NK-92 (cell line): ENCODE data around the gene CLASP1.
"Not testable (repeated sequence)": the region's sequence is repeated elsewhere in the genome, so short reads cannot be mapped to it uniquely, and the experiment has no call there.

Experiments
- DNase-seq: peaks from one replicate; lab custom pipeline; 2025; ENCODE audit not compliant: unreplicated experiment; lab: John Stamatoyannopoulos, UW

The CLASP1 gene

DNA sequence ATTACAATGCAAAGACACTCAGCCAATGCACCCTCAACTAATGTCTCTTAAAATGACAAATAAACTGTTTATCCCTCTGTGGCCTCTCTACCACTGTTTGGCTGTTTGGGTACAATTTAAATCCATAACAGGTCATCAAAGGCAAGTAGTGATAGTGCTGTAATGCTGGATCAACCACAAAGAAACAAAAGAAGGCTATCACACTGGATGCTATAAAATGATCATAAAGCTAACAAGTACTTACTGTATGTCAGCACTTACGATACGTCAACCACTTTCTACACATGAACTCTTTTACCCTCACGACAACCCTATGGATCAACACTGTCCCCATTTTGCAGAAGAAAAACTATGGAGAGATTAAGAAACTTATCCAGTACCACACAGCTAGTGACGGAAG lies 64.5 kb downstream of the CLASP1 start:
- DNase-seq: no peak

DNA sequence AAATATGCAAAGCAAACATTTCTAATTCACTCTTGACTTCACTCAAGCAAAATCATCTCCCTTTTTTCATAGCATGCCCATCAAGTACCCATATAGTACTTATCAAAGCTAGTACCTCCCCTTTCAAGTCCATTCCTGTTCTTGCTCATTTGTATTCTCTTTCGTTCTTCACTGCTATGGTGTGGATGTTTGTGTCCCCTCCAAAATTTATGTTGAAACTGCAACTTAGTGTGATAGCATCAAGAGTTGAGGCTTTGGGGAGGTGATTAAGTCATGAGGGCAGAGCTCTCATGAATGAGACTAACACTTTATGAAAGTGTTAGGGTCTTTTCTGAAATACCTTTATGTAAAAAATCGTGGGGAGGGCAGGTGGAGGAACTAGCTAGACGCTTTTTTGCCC lies 65.7 kb downstream of the CLASP1 start:
- no peak for DNase-seq

DNA sequence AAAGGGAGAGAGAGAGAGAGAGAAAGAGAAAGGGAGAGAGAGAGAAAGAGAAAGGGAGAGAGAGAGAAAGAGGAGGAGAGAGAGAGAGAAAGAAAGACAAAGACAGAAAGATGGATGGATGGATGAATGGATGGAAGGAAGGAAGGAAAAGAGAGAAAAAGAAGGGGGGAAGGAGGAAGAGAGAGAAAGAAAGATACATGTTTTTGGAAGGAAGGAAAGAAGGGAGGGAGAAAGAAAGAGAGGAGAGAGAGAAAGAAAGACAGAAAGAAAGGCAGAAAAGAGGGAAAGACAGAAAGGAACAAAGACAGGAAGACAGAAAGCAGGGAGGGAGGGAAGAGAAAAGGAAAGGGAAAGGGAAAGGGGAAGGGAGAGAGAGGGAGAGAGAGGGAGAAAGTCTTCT lies 67.0 kb downstream of the CLASP1 start:
- no peak for DNase-seq

DNA sequence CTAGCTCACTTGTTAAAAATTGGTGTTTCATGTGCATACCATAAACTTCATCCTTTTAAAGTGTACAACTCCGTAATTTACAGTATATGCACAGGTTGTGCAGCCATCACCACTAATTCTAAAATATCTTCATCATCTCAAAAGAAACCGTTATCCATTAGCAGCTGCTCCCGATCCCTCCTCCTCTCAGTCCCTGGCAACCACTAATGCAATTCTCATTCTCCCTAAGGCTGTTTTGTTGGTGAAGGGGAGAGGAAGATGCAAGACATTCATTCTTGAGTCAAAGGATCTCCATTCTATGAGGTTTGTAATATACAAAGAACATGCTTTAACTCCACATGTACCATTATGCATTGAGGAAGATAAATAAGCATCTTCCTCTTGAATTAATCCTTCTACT lies 70.0 kb downstream of the CLASP1 start:
- no peak for DNase-seq

DNA sequence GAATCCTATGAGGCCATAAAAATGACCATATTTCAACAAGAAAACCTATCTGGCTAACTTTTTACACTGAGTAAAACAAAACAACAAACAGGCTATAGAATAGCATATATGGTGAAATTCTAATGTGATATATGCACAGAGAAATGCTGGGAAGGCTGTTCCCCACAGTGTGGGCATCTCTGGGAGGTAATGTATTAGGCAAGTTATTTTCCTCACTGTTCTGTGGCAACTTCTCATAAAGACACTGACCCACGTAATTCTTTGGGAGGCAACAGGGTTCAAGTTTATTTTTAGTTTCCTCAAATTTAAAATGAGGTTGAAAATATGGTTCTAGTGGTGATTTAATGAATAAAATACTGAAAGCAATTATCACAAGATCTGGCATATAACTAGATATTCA lies 71.9 kb downstream of the CLASP1 start:
- no peak for DNase-seq

DNA sequence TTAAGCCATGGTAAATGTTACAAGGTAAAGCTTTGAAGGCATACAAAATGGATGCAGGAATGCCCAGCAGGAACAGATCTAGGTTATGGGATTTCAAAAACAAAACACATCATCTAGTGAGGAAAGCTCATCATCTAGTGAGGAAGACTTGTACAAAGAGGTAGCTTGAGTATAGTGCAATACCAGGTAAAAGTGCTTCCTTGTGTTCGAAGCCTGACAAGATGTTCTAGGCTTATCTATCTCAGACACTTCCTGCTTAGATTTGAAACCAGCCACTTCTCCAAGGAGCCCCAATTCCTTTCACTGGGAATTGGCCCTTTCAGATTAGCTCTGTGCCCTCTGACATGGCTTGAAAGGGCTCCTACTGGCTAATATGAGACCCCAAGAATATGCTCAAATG lies 73.0 kb downstream of the CLASP1 start:
- no peak for DNase-seq

DNA sequence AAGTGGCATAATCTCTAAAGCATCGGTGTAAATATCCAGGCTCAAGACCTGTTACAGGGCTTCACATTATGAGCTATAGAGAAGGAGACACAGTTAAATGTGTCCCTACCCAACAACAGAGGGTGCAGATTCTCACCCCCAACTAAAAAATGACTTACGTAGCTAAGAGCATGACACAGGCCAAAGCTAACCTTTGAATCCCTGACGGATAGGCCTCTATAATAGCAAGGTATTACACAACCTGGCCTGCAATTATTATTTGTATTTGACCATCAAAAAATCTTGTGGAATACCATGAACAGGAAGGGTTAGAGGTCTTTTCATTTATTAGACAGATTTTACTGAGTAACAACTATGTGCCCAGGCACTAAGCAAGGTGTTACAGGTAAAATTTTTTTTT lies 73.5 kb downstream of the CLASP1 start:
- no peak for DNase-seq

GRCh38 chr2:121570667-121571055 lies 78.6 kb downstream of the CLASP1 start:
- no peak for DNase-seq

DNA sequence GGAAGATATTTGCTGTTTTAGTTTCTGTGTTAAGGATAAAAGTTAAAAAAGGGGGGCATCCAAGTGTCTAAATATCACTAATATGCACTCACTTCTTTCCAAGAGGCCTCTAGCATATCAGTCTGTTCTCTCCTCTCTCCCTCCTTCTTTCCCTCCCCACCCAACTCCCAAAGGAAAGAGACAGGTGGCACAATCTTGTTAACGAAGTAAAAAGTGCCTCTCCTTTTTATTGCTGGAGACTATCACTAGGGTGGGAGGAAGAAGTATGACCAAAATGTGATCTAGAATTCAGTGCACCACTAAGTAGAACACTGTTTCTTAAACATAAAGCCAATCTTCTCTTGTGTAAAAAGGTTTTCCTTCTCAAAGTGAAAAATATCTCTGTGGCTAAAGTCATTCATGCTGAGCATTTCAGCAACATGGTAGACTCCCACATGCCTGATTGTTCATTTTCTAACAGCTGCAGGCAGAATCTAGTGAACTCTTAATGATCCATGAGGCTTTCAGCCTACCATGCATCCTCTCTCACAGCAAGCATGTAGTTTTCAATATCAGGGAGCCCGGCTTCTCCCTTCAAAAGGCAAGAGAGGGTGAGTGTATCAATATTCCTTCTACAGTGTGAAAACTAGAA lies 79.1 kb downstream of the CLASP1 start:
- DNase-seq: no peak

DNA sequence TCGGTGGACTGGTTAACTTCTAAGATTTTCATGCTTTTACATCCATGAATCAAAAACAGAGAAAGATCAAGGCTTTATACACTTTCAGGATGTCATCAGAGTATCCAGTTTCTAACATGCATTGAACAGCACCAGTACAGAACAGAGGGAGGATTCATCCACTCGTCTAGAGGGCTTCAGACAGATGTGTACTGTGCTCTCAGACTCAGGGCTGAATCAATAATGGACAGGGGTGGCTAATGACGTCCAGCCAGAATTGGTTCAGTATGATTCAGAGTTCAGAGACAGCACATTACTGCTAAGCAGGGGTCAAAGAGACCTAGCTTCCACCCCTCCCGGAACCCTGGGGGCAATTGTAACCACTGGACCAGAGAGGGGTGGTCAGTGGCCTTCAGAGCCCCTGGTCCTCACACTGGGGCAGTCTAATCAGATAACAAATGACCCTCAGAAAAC lies 81.3 kb downstream of the CLASP1 start:
- DNase-seq: no peak

GRCh38 chr2:121567452-121567851 lies 81.8 kb downstream of the CLASP1 start:
- no peak for DNase-seq

DNA sequence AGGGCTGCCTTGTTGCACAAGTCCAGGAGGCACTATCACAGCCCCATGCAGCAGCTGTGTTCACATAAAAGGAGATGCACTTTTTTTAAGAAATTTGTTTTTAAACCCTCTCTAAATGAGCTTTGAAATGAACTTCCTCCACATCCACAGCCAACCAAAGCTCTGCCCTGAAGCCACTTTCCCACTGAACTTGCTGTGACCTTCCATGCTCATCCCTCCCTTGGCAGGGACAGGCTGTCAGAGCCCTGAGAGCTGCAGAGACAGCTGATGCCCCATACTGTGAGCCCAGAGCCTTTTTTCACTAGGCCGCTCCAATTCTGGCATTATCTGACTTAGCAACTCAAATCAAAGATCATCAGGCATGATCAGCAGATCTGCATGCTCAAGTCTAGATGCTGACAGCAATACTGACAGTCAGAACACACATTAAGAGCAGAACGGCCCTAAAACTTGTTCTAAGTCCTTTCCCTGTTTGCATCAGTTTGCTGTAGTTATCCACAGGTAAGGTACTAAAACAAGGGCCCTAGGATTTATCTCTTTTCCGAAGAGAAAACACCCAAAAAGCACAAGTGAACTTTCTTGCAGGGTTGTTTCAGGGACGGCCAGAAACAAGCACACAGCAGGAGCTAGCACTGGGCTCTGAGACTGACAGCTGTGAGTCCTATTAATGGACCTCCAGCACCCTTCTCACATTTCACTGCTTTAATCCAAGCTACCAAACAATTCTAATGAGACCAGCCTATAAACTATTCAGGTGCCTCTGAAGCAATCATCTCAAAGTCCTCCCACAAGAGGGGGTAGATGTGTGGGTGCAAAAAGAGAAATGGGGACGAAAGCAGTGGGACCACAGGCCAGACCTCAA lies 83.6 kb downstream of the CLASP1 start:
- no peak for DNase-seq

GRCh38 chr2:121564905-121565304 lies 84.4 kb downstream of the CLASP1 start:
- DNase-seq: no peak

DNA sequence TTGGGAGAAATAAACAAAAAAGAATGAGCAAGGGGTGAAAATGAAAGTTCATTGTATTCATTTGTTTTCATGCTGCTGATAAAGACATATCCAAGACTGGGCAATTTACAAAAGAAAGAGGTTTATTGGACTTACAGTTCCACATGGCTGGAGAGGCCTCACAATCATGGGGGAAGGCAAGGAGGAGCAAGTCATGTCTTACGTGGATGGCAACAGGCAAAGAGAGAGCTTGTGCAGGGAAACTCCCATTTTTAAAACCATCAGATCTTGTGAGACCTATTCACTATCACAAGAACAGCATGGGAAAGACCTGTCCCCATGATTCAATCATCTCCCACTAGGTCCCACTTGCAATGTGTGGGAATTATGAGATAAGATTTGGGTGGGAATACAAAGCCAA lies 85.5 kb downstream of the CLASP1 start:
- DNase-seq: not testable (repeated sequence)

DNA sequence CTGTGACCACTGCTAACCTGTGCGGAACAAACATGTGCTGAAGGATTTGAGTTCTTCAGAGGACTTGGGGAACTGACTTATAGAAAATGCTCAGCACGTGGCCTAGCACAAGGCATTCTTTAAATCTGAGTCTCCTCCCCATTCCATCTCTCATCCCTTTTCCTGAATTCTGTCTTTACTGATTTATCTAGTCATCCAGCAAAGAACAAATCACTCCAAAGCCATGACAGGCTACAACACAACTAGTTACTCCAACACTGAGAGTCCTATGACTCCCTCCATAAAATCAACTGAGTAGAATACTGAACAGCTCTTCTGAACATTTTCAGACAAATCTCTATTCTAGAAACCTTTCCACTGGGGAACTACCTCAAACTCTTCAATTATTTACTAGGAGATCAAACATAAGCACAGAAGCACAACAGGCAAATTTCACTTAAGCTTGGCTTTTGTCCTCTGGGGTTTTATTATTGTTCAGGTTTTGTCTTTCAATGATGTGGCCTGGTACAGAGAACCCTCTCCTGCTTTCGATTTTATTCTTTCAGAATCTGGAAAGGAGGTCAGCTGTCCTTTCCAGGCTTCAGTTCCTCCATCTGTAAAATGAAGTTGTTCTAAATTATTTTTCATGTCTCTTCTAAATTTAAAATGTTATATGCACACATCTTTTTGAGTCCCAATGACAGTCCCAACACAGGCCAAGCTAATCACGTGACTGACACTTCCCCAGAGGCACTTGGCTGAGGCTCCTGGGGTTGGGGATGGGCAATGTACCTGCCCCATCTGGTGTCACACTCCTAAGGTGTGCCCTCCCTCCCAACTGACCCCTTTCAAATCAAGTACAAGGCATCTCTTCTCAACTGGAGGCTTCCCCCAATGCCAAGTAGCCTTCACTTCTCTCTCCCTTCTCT lies 86.7 kb downstream of the CLASP1 start:
- DNase-seq: no peak

DNA sequence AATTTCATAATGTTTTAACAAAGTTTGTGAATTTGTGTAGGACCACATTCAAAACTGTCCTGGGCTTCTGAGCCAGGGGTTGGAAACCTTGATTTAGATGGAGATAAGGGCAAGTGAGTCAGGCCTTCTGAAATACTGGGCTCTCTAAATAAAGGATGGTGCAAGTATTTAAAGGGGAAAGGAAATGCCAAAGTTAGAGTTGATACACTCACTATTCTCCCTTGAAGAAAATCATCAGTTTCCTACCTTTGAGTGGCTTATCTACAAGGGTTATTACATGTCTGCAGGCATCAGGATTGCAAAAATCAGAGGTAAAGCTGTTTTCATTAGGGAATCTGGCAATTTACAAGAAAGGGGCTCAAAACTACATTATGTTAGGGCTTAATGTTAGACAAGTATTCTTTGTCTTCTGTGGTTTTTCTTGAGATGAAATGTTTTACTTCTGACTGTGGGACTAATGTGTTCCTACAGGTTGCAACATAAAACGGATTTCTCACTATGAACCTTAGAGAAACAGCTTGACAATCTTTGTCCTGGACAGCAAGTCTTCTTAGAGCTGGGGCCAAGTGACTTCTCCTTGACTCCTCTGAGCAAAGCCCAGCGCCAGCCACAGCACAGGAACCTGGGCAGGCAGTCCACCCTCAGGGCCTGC lies 87.5 kb downstream of the CLASP1 start:
- DNase-seq: no peak

- no peak for DNase-seq
These were observed 90.9 kb downstream of the CLASP1 start for GRCh38 chr2:121558329-121558728.

DNA sequence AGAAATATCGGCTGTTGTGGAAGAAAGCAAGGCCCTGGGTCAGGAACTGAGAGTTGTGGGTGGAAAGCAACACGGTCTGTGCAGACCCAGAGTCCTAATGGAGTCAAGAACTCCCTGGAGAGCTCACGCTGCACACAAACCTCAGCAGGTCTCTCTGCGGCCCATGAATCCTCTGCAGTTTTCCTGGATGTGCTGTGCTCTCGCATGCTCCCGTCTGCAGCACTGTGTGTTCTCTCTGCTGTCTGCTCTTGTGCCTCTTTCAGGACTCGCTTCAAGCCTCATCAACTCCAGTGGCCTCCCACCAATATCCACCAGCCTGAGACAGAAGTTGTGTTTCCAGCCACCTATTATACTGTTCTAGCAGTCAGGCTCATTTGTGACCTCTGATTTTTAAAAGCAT lies 94.3 kb downstream of the CLASP1 start:
- no peak for DNase-seq

DNA sequence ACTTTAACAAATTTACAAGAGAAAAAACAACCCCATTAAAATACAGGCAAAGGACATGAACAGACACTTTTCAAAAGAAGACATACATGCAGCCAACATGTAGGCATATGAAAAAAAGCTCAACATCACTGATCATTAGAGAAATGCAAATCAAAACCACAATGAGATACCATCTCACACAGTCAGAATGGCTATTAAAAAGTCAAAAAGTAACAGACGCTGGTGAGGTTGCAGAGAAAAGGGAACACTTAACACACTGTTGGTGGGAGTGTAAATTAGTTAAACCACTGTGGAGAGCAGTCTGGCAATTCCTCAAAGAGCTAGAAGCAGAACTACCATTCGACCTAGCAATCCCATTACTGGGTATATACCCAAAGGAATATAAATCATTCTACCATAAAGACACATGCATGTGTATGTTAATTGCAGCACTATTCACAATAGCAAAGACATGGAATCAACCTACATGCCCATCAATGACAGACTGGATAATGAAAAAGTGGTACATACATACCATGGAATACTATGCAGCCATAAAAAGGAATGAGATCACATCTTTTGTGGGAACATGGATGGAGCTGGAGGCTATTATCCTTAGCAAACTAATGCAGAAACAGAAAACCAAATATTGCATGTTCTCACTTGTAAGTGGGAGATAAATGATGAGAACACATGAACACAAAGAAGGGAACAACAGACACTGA lies 96.6 kb downstream of the CLASP1 start:
- not testable (repeated sequence) for DNase-seq

GRCh38 chr2:121550669-121551068 lies 98.6 kb downstream of the CLASP1 start:
- no peak for DNase-seq
